ENCODE data around the gene CASKIN1.

DNA sequence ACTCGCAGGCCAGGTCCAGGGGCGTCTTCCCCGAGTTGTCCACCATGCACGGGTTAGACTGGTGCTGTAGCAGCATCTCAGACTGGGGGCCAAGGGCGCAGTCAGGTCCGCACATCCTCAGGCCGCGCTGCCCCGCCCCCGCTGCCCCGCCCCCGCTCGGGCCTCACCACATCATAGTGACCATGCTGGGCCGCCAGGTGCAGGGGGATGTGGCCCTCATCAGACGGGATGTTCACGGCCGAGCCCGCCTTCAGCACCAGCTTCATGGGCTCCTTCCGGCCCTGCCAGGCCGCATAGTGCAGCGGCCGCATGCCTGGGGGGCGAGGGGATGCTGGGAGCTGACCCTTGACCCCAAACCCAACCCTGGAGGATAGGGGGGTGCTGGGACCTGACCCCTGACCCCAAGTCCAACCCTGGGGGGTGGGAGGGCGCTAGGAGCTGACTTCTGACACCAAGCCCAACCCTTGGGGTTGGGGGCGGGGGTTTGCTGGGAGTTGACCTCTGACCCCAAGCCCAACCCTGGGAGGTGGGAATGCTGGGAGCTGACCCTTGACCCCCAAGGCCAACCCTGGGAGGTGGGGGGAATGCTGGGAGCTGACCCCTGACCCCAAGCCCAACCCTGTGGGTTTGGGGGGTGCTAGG, 7.0 kb downstream of the CASKIN1 start:
- TF ChIP-seq POLR2AphosphoS5 (IDR thresholded peaks at IDR 0.05; ENCODE audit: low read depth, low read length): no peak
- no peak for TF ChIP-seq SIN3A (IDR thresholded peaks at IDR 0.05; ENCODE audit: borderline replicate concordance, insufficient read depth, low read length)
- no peak for TF ChIP-seq TAF1 (IDR thresholded peaks at IDR 0.05; ENCODE audit: borderline replicate concordance, insufficient read depth, low read length)
- TF ChIP-seq, protein P1, sequence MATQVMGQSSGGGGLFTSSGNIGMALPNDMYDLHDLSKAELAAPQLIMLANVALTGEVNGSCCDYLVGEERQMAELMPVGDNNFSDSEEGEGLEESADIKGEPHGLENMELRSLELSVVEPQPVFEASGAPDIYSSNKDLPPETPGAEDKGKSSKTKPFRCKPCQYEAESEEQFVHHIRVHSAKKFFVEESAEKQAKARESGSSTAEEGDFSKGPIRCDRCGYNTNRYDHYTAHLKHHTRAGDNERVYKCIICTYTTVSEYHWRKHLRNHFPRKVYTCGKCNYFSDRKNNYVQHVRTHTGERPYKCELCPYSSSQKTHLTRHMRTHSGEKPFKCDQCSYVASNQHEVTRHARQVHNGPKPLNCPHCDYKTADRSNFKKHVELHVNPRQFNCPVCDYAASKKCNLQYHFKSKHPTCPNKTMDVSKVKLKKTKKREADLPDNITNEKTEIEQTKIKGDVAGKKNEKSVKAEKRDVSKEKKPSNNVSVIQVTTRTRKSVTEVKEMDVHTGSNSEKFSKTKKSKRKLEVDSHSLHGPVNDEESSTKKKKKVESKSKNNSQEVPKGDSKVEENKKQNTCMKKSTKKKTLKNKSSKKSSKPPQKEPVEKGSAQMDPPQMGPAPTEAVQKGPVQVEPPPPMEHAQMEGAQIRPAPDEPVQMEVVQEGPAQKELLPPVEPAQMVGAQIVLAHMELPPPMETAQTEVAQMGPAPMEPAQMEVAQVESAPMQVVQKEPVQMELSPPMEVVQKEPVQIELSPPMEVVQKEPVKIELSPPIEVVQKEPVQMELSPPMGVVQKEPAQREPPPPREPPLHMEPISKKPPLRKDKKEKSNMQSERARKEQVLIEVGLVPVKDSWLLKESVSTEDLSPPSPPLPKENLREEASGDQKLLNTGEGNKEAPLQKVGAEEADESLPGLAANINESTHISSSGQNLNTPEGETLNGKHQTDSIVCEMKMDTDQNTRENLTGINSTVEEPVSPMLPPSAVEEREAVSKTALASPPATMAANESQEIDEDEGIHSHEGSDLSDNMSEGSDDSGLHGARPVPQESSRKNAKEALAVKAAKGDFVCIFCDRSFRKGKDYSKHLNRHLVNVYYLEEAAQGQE (IDR thresholded peaks at IDR 0.05; ENCODE audit: insufficient read depth in 1 of 2, low read depth in 2 of 2, low read length in 2 of 2): no peak
- TF ChIP-seq FOXP2 (optimal IDR thresholded peaks at IDR 0.05; ENCODE audit: borderline replicate concordance, extremely low read depth, extremely low read length, insufficient read depth): no peak

Measured in PFSK-1 (cell line).